Gastrocnemius medialis (tissue), 4 donors: ENCODE data around the gene TSEN2. TPM values are rescaled to one million over a fixed set of nuclear protein-coding genes. Genes with fewer than 3 reads are reported as not detected.

ENCODE experiments used
- ATAC-seq, 2 donors: fragments of 150-250 bp; one replicate each; pipeline ENCODE4 v1.9.1; 2016
- DNase-seq, 2 donors: peaks; one replicate each; pipeline ENCODE4 v3.0.0-alpha.2; 2019
- H3K27ac ChIP-seq, 4 donors: fragments of 200-600 bp; sonication (generic); 1 replicate in 1 of 4; 2 replicates in 3 of 4; pipeline ENCODE4 v1.5.1; 2016 to 2018; ENCODE audit warnings: mild to moderate bottlenecking in 2 of 4, moderate library complexity in 1 of 4
- H3K27me3 ChIP-seq, 3 donors: fragments of 200-600 bp; sonication (generic) in 2 of 3; 1 replicate in 1 of 3; 2 replicates in 2 of 3; pipeline versions ENCODE4 v1.5.1 to v1.6.0; 2016 to 2019; ENCODE audit warnings: mild to moderate bottlenecking in 1 of 3, moderate library complexity in 1 of 3
- H3K36me3 ChIP-seq, 2 donors: fragments of 200-600 bp; sonication (generic) in 1 of 2; one replicate each; pipeline ENCODE4 v1.5.1; 2017 to 2018
- H3K4me1 ChIP-seq, 2 donors: fragments of 200-600 bp; sonication (generic) in 1 of 2; one replicate each; pipeline ENCODE4 v1.5.1; 2016 to 2017; ENCODE audit warnings: mild to moderate bottlenecking in 2 of 2
- H3K4me3 ChIP-seq, 4 donors: fragments of 200-600 bp; sonication (generic) in 3 of 4; 1 replicate in 1 of 4; 2 replicates in 3 of 4; pipeline ENCODE4 v1.5.1; 2016 to 2019; ENCODE audit warnings: mild to moderate bottlenecking in 2 of 4
- H3K9me3 ChIP-seq, 3 donors: fragments of 200-600 bp; sonication (generic) in 2 of 3; 1 replicate in 1 of 3; 2 replicates in 2 of 3; pipeline ENCODE4 v1.5.1; 2016 to 2019
- CTCF ChIP-seq, 5 experiments: fragments of 450-650 bp in 3 of 5; fragments of 200-600 bp in 2 of 5; sonication (generic) in 2 of 5; IDR thresholded peaks in 4 of 5; conservative IDR thresholded peaks in 1 of 5; 1 replicate in 4 of 5; 2 replicates in 1 of 5; pipeline ENCODE4 v1.5.1; 2016 to 2019; ENCODE audit warnings: antibody characterized with exemption in 5 of 5, mild to moderate bottlenecking in 3 of 5, moderate library complexity in 3 of 5
- POLR2A ChIP-seq, 2 donors: fragments of 450-650 bp; IDR thresholded peaks; one replicate each; pipeline ENCODE4 v1.6.1; 2017; ENCODE audit warnings: antibody characterized with exemption in 2 of 2, mild to moderate bottlenecking in 2 of 2, moderate library complexity in 2 of 2
- in situ Hi-C, 4 donors: fragments of 200-750 bp; cut with MboI; loops; one replicate each; pipeline versions ENCODE4 v1.15.0 to v1.8.0; 2017; ENCODE audit warnings: low sequenced_read_pairs in 4 of 4
- intact Hi-C: fragments of 100-400 bp; cut with DNase I; formaldehyde crosslinking; loops from one replicate; pipeline ENCODE4 v1.15.1; 2023; ENCODE audit warnings: low total_unique reads
- total RNA-seq, 4 donors: library from RNA; depleted of rRNA; stranded (reverse); fragments of >200 nt; gene quantifications; one replicate each; pipeline versions ENCODE4 v1.1.0 to v1.2.3, GENCODE V29; 2016

The TSEN2 gene
- 10 to 100 TPM; 10.7 to 19.5 (median 12.0) TPM for total RNA-seq

GRCh38 chr3:12484198-12484982 is at the start of gene TSEN2:
TSEN2 (plus strand) TSS chr3:12484480; CDS start chr3:12489801, 5,321 bp downstream.
- intact Hi-C loops (loop anchor here (2.0 to 5.0 kb wide), 4 partner anchors 72 to 307 kb away; partner anchors contain the start of genes MKRN2 and PPARG), in situ Hi-C loops (no loop called here)
- Histone ChIP-seq H3K9me3 (no peaks in the 10 kb centered on the region), H3K27me3 (no peaks in the 10 kb centered on the region), H3K27ac (peak within 1 kb of the TSS; percentile 84 to 89 (median 86)), H3K4me1 (peaks cover 15 to 23% of the 10 kb centered on the region in 2 donors), H3K36me3 (no peaks in the 10 kb centered on the region), H3K4me3 (peak within 1 kb of the TSS; percentile 73 to 89 (median 78))
- peak; percentile 55 to 77 for TF ChIP-seq POLR2A (IDR thresholded peaks at IDR 0.05)
- peak in 3 of 5 experiments; percentile 20 to 27 (median 26) for TF ChIP-seq CTCF (IDR thresholded peaks at IDR 0.05 in 4 of 5, conservative IDR thresholded peaks at IDR 0.05 in 1 of 5)
- peak; percentile 83 to 90 for DNase-seq
- peak; percentile 89 to 90 for ATAC-seq

- in situ Hi-C loops, result no loop called here
- DNase-seq, result no peak
- Histone ChIP-seq H3K9me3 (no peaks in the 10 kb centered on the region), H3K27ac (peak overlapping the region in 3 of 4 donors; percentile 29 to 51 (median 37)), H3K4me1 (no peaks in the 10 kb centered on the region), H3K27me3 (peaks cover 5 to 8% (median 6%) of the 10 kb centered on the region in 3 donors), H3K4me3 (peak overlapping the region in 1 of 4 donors; percentile 4), H3K36me3 (no peaks in the 10 kb centered on the region)
- ATAC-seq, result peak in 1 of 2 donors; percentile 59
- TF ChIP-seq POLR2A (IDR thresholded peaks at IDR 0.05), result no peak
- TF ChIP-seq CTCF (IDR thresholded peaks at IDR 0.05 in 4 of 5, conservative IDR thresholded peaks at IDR 0.05 in 1 of 5), result no peak
- intact Hi-C loops, result no loop called here
Measured at GRCh38 chr3:12436514-12437220, 47.6 kb upstream of the TSEN2 start.

- intact Hi-C loops, result no loop called here
- peak overlapping the region in 1 of 4 donors; percentile 29 for H3K27ac ChIP-seq
- no peak for TF ChIP-seq POLR2A (IDR thresholded peaks at IDR 0.05)
- no peak overlapping the region for H3K4me3 ChIP-seq
- no peak for DNase-seq
- in situ Hi-C loops, result no loop called here
- H3K36me3 ChIP-seq, result no peaks in the 10 kb centered on the region
- peaks cover 0 to under 1% of the 10 kb centered on the region in 2 donors for H3K4me1 ChIP-seq
- ATAC-seq, result no peak
- peaks cover 5 to 8% (median 6%) of the 10 kb centered on the region in 3 donors for H3K27me3 ChIP-seq
- H3K9me3 ChIP-seq, result no peaks in the 10 kb centered on the region
Measured at GRCh38 chr3:12437221-12437605, 47.1 kb upstream of the TSEN2 start.

- H3K36me3 ChIP-seq, result no peaks in the 10 kb centered on the region
- TF ChIP-seq POLR2A (IDR thresholded peaks at IDR 0.05) (no peak), CTCF (IDR thresholded peaks at IDR 0.05 in 4 of 5, conservative IDR thresholded peaks at IDR 0.05 in 1 of 5) (no peak)
- peaks cover 0 to 7% of the 10 kb centered on the region in 2 donors for H3K4me1 ChIP-seq
- H3K4me3 ChIP-seq, result no peak overlapping the region
- no peak overlapping the region for H3K27ac ChIP-seq
- intact Hi-C loops (no loop called here), in situ Hi-C loops (no loop called here)
- DNase-seq (no peak), ATAC-seq (no peak)
- peaks cover 5 to 11% (median 9%) of the 10 kb centered on the region in 3 donors for H3K27me3 ChIP-seq
- H3K9me3 ChIP-seq, result no peaks in the 10 kb centered on the region
Measured at GRCh38 chr3:12437861-12438260, 46.4 kb upstream of the TSEN2 start.

- DNase-seq (no peak), ATAC-seq (no peak)
- no peak overlapping the region for H3K27ac ChIP-seq
- peaks cover 5 to 12% (median 9%) of the 10 kb centered on the region in 3 donors for H3K27me3 ChIP-seq
- H3K4me3 ChIP-seq, result no peak overlapping the region
- H3K4me1 ChIP-seq, result peaks cover 0 to 7% of the 10 kb centered on the region in 2 donors
- no peaks in the 10 kb centered on the region for H3K9me3 ChIP-seq
- H3K36me3 ChIP-seq, result no peaks in the 10 kb centered on the region
- no peak for TF ChIP-seq CTCF (IDR thresholded peaks at IDR 0.05 in 4 of 5, conservative IDR thresholded peaks at IDR 0.05 in 1 of 5)
- no peak for TF ChIP-seq POLR2A (IDR thresholded peaks at IDR 0.05)
- intact Hi-C loops (no loop called here), in situ Hi-C loops (no loop called here)
Measured at GRCh38 chr3:12438318-12438717, 46.0 kb upstream of the TSEN2 start.
